CD4-positive, alpha-beta memory T cell (primary cell): ENCODE data around the gene DGKD. TPM values are rescaled to one million over a fixed set of nuclear protein-coding genes. Genes with fewer than 3 reads are reported as not detected.

Experiments
- CTCF ChIA-PET: fragments of 350-600 bp; sonication (Branson Sonifier 250); formaldehyde crosslinking; loops from one replicate; lab custom pipeline; 2021; ENCODE audit warnings: inconsistent platforms; ENCODE audit not compliant: partially characterized antibody; lab: Charles Lee
- POLR2A ChIA-PET: fragments of 350-600 bp; sonication (Branson Sonifier 250); formaldehyde crosslinking; loops from one replicate; lab custom pipeline; 2021; ENCODE audit not compliant: partially characterized antibody; lab: Charles Lee
- DNase-seq, 5 donors: peaks; one replicate each; pipeline versions ENCODE4 v3.0.0 to v3.0.0-alpha.2; 2020 to 2022; ENCODE audit warnings: mixed read lengths in 1 of 5
- H3K27ac ChIP-seq: one replicate; pipeline ENCODE4 v1.7.0; 2013; ENCODE audit warnings: low read depth, low read length
- H3K27me3 ChIP-seq: 2 replicates; pipeline ENCODE4 v1.7.0; 2013; ENCODE audit warnings: mild to moderate bottlenecking, low read length, moderate library complexity; ENCODE audit not compliant: insufficient read depth
- H3K36me3 ChIP-seq: 2 replicates; pipeline ENCODE4 v1.7.0; 2013; ENCODE audit warnings: mild to moderate bottlenecking, low read length, moderate library complexity; ENCODE audit not compliant: insufficient read depth
- H3K4me1 ChIP-seq: 2 replicates; pipeline ENCODE4 v1.7.0; 2013; ENCODE audit warnings: mild to moderate bottlenecking, low read length, moderate library complexity; ENCODE audit not compliant: insufficient read depth
- H3K4me3 ChIP-seq, 2 donors: one replicate each; pipeline ENCODE4 v1.7.0; 2013; ENCODE audit warnings: low read length in 2 of 2, mild to moderate bottlenecking in 1 of 2
- H3K9me3 ChIP-seq, 2 donors: one replicate each; pipeline ENCODE4 v1.7.0; 2013; ENCODE audit warnings: low read length in 2 of 2, control low read depth in 1 of 2; ENCODE audit not compliant: control insufficient read depth in 1 of 2
- H3K27ac Mint-ChIP-seq, 7 donors: one replicate each; pipeline ENCODE4 v1.8.0; 2020 to 2021; ENCODE audit warnings: mixed read lengths in 7 of 7, mild to moderate bottlenecking in 6 of 7, inconsistent platforms in 3 of 7, moderate library complexity in 3 of 7
- H3K27me3 Mint-ChIP-seq, 2 donors: one replicate each; pipeline ENCODE4 v1.8.0; 2020 to 2021; ENCODE audit warnings: mixed read lengths in 2 of 2
- H3K36me3 Mint-ChIP-seq, 2 donors: one replicate each; pipeline ENCODE4 v1.8.0; 2020 to 2021; ENCODE audit warnings: mixed read lengths in 2 of 2, inconsistent platforms in 1 of 2, mild to moderate bottlenecking in 1 of 2
- H3K4me1 Mint-ChIP-seq, 4 donors: one replicate each; pipeline ENCODE4 v1.8.0; 2020 to 2021; ENCODE audit warnings: mixed read lengths in 4 of 4, mild to moderate bottlenecking in 1 of 4
- H3K4me3 Mint-ChIP-seq, 8 donors: one replicate each; pipeline ENCODE4 v1.8.0; 2020 to 2021; ENCODE audit warnings: mixed read lengths in 8 of 8, mild to moderate bottlenecking in 7 of 8, moderate library complexity in 6 of 8, inconsistent platforms in 3 of 8
- H3K9me3 Mint-ChIP-seq, 8 donors: one replicate each; pipeline ENCODE4 v1.8.0; 2020 to 2021; ENCODE audit warnings: mixed read lengths in 8 of 8, mild to moderate bottlenecking in 5 of 8, inconsistent platforms in 3 of 8, moderate library complexity in 1 of 8
- intact Hi-C: fragments of 100-400 bp; cut with micrococcal nuclease; formaldehyde crosslinking; loops from one replicate; pipeline ENCODE4 v1.15.1; 2023
- polyA plus RNA-seq, 2 donors: library from polyadenylated mRNA; unstranded; fragments of 300-500 nt; fragmentation: Illumina TruSeq; gene quantifications; one replicate each; pipeline ENCODE4 v1.2.3, GENCODE V29; 2021
- total RNA-seq, 2 experiments: library from RNA; stranded (reverse); gene quantifications; one replicate each; pipeline ENCODE4 v1.2.3, GENCODE V29; 2021

Gene DGKD
- total and polyA plus RNA-seq, 4 experiments from 2014 or later = 8.9 to 136 (median 78.8) TPM

GRCh38 chr2:233430081-233430480 lies 75.8 kb downstream of the DGKD start:
- Histone ChIP-seq H3K36me3 (peaks cover 9% of the 10 kb centered on the region), H3K4me3 (no peak overlapping the region), H3K27ac (no peak overlapping the region), H3K27me3 (no peaks in the 10 kb centered on the region), H3K9me3 (no peaks in the 10 kb centered on the region), H3K4me1 (peaks cover 55% of the 10 kb centered on the region)
- H3K4me3 Mint-ChIP-seq = peak overlapping the region in 6 of 8 donors; percentile 18 to 61 (median 43)
- intact Hi-C loops = no loop called here
- peaks cover 36 to 59% of the 10 kb centered on the region in 2 donors for H3K36me3 Mint-ChIP-seq
- DNase-seq = no peak
- POLR2A ChIA-PET = interaction anchor here (2.3 to 2.8 kb wide), 2 partner anchors 9 to 11 kb away, joined by 9 read pairs; no protein-coding TSS in a partner anchor
- H3K9me3 Mint-ChIP-seq = peaks cover 0 to 7% (median under 1%) of the 10 kb centered on the region in 8 donors
- peaks cover 46 to 71% (median 61%) of the 10 kb centered on the region in 4 donors for H3K4me1 Mint-ChIP-seq
- CTCF ChIA-PET = interaction anchor here (1.6 to 18.3 kb wide), 3 partner anchors 9 to 26 kb away, joined by 4 to 342 read pairs (median 7); no protein-coding TSS in a partner anchor
- peak overlapping the region in 5 of 7 donors; percentile 4 to 65 (median 11) for H3K27ac Mint-ChIP-seq
- no peaks in the 10 kb centered on the region for H3K27me3 Mint-ChIP-seq

- Mint-ChIP-seq H3K4me3 (peak overlapping the region in 2 of 8 donors; percentile 30 to 39), H3K27ac (peak overlapping the region in 2 of 7 donors; percentile 11 to 73), H3K27me3 (no peaks in the 10 kb centered on the region), H3K36me3 (peaks cover 41 to 59% of the 10 kb centered on the region in 2 donors), H3K9me3 (peaks cover 0 to 7% (median under 1%) of the 10 kb centered on the region in 8 donors), H3K4me1 (peaks cover 45 to 66% (median 58%) of the 10 kb centered on the region in 4 donors)
- H3K27me3 ChIP-seq = no peaks in the 10 kb centered on the region
- H3K4me1 ChIP-seq = peaks cover 52% of the 10 kb centered on the region
- H3K27ac ChIP-seq = no peak overlapping the region
- H3K9me3 ChIP-seq = no peaks in the 10 kb centered on the region
- H3K36me3 ChIP-seq = peaks cover 12% of the 10 kb centered on the region
- no peak for DNase-seq
- H3K4me3 ChIP-seq = no peak overlapping the region
- POLR2A ChIA-PET = interaction anchor here (1.5 to 2.8 kb wide), 3 partner anchors 9 to 20 kb away, joined by 4 to 9 read pairs (median 9); no protein-coding TSS in a partner anchor
- intact Hi-C loops = no loop called here
- CTCF ChIA-PET = interaction anchor here (1.6 to 5.3 kb wide), 3 partner anchors 8 to 13 kb away, joined by 4 to 39 read pairs (median 7); no protein-coding TSS in a partner anchor
These were observed 76.4 kb downstream of the DGKD start for GRCh38 chr2:233430651-233431050.

GRCh38 chr2:233433029-233433428 lies 78.7 kb downstream of the DGKD start:
- DNase-seq = no peak
- Histone ChIP-seq H3K4me1 (peaks cover 30% of the 10 kb centered on the region), H3K4me3 (no peak overlapping the region), H3K27me3 (no peaks in the 10 kb centered on the region), H3K9me3 (no peaks in the 10 kb centered on the region), H3K27ac (no peak overlapping the region), H3K36me3 (peaks cover 35% of the 10 kb centered on the region)
- H3K9me3 Mint-ChIP-seq = peaks cover 0 to 2% (median 0%) of the 10 kb centered on the region in 8 donors
- POLR2A ChIA-PET = no interaction called here
- H3K36me3 Mint-ChIP-seq = peaks cover 46 to 47% of the 10 kb centered on the region in 2 donors
- CTCF ChIA-PET = interaction anchor here (1.1 to 5.3 kb wide), 3 partner anchors 10 to 28 kb away, joined by 3 to 39 read pairs (median 20); no protein-coding TSS in a partner anchor
- no peaks in the 10 kb centered on the region for H3K27me3 Mint-ChIP-seq
- peaks cover 30 to 44% (median 38%) of the 10 kb centered on the region in 4 donors for H3K4me1 Mint-ChIP-seq
- intact Hi-C loops = no loop called here
- H3K4me3 Mint-ChIP-seq = no peak overlapping the region
- H3K27ac Mint-ChIP-seq = peak overlapping the region in 3 of 7 donors; percentile 41 to 53 (median 51)

- CTCF ChIA-PET = interaction anchor here (1.1 to 5.3 kb wide), 3 partner anchors 10 to 29 kb away, joined by 3 to 39 read pairs (median 20); no protein-coding TSS in a partner anchor
- no peak overlapping the region for H3K27ac ChIP-seq
- no peaks in the 10 kb centered on the region for H3K9me3 ChIP-seq
- POLR2A ChIA-PET = no interaction called here
- Mint-ChIP-seq H3K27ac (peak overlapping the region in 2 of 7 donors; percentile 6), H3K27me3 (no peaks in the 10 kb centered on the region), H3K4me3 (no peak overlapping the region), H3K4me1 (peaks cover 23 to 36% (median 32%) of the 10 kb centered on the region in 4 donors), H3K36me3 (peaks cover 49 to 52% of the 10 kb centered on the region in 2 donors), H3K9me3 (peaks cover 0 to 2% (median 0%) of the 10 kb centered on the region in 8 donors)
- H3K36me3 ChIP-seq = peaks cover 42% of the 10 kb centered on the region
- H3K27me3 ChIP-seq = no peaks in the 10 kb centered on the region
- H3K4me3 ChIP-seq = no peak overlapping the region
- no peak for DNase-seq
- H3K4me1 ChIP-seq = peaks cover 22% of the 10 kb centered on the region
- intact Hi-C loops = no loop called here
These were observed 79.5 kb downstream of the DGKD start for GRCh38 chr2:233433794-233434193.

- DNase-seq = no peak
- Mint-ChIP-seq H3K27me3 (no peaks in the 10 kb centered on the region), H3K36me3 (peaks cover 53 to 59% of the 10 kb centered on the region in 2 donors), H3K4me1 (peaks cover 13 to 28% (median 25%) of the 10 kb centered on the region in 4 donors), H3K9me3 (peaks cover 0 to 2% (median 0%) of the 10 kb centered on the region in 8 donors), H3K27ac (peak overlapping the region in 5 of 7 donors; percentile 5 to 82 (median 41)), H3K4me3 (no peak overlapping the region)
- Histone ChIP-seq H3K9me3 (no peaks in the 10 kb centered on the region), H3K27me3 (no peaks in the 10 kb centered on the region), H3K27ac (no peak overlapping the region), H3K4me3 (no peak overlapping the region), H3K36me3 (peaks cover 52% of the 10 kb centered on the region), H3K4me1 (peaks cover 12% of the 10 kb centered on the region)
- POLR2A ChIA-PET = interaction anchor here (4.4 kb wide), 1 partner anchor 16 kb away, joined by 20 read pairs; no protein-coding TSS in a partner anchor
- CTCF ChIA-PET = interaction anchor here (0.8 to 5.3 kb wide), 6 partner anchors 9 to 34 kb away, joined by 3 to 39 read pairs (median 4); no protein-coding TSS in a partner anchor
- intact Hi-C loops = no loop called here
These were observed 80.5 kb downstream of the DGKD start for GRCh38 chr2:233434666-233435330.

- CTCF ChIA-PET = interaction anchor here (0.6 to 5.3 kb wide), 7 partner anchors 8 to 35 kb away, joined by 3 to 39 read pairs (median 4); no protein-coding TSS in a partner anchor
- Mint-ChIP-seq H3K36me3 (peaks cover 51 to 64% of the 10 kb centered on the region in 2 donors), H3K9me3 (peaks cover 0 to 4% (median 0%) of the 10 kb centered on the region in 8 donors), H3K27ac (peak overlapping the region in 2 of 7 donors; percentile 6 to 23), H3K4me3 (no peak overlapping the region), H3K27me3 (no peaks in the 10 kb centered on the region), H3K4me1 (peaks cover 7 to 20% (median 19%) of the 10 kb centered on the region in 4 donors)
- no peak for DNase-seq
- intact Hi-C loops = no loop called here
- Histone ChIP-seq H3K9me3 (no peaks in the 10 kb centered on the region), H3K36me3 (peaks cover 57% of the 10 kb centered on the region), H3K27me3 (no peaks in the 10 kb centered on the region), H3K27ac (no peak overlapping the region), H3K4me1 (peaks cover 4% of the 10 kb centered on the region), H3K4me3 (no peak overlapping the region)
- POLR2A ChIA-PET = interaction anchor here (1.2 to 4.4 kb wide), 2 partner anchors 17 to 30 kb away, joined by 4 to 20 read pairs; no protein-coding TSS in a partner anchor
These were observed 81.3 kb downstream of the DGKD start for GRCh38 chr2:233435436-233436190.
